GM18517 (cell line): ENCODE data around the gene MBOAT2.
"Not testable (repeated sequence)": the region's sequence is repeated elsewhere in the genome, so short reads cannot be mapped to it uniquely, and the experiment has no call there.

Experiments used
- ATAC-seq: cut with Tn5 transposase; IDR thresholded peaks from one replicate; pipeline ENCODE4 v1.9.1; 2021; ENCODE audit warnings: mild to moderate bottlenecking, moderate library complexity; ENCODE audit not compliant: unreplicated experiment

The MBOAT2 gene, protein sequence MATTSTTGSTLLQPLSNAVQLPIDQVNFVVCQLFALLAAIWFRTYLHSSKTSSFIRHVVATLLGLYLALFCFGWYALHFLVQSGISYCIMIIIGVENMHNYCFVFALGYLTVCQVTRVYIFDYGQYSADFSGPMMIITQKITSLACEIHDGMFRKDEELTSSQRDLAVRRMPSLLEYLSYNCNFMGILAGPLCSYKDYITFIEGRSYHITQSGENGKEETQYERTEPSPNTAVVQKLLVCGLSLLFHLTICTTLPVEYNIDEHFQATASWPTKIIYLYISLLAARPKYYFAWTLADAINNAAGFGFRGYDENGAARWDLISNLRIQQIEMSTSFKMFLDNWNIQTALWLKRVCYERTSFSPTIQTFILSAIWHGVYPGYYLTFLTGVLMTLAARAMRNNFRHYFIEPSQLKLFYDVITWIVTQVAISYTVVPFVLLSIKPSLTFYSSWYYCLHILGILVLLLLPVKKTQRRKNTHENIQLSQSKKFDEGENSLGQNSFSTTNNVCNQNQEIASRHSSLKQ

DNA sequence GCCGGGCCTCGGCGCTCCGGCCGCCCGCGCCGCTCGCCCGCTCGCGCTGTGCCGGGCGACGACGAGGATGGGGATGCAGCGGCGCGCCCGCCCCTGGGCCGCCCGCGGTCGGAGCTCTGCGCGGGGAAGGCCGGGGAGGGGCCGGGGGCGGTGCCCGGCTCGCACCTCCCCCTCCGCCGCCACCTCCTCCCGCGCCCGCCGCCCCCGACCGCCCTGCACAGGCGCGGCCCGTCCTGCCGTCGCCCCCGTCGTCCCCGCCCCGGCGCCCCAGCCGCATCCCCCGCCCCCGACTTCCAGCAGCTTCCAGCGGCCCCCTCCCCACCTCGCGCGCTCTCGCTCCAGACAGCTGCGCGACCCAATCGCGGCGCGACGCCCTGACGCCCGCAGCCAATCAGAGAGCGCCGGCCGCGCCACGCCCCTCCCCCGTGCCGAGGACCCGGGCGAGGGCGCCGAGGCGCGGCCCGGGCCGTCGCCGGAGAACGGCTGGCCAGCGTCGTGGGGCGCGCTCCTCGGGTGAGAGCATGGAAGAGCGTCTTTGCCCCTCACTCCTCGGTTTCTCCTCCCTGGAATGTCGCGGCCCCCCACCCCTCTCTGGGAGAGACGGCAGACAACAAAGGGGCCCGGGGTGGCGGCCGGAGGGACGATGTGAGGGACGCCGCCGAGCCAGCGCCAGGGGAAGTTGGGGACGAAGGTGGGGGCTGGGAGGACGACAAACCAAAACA, at the start of gene MBOAT2:
Gene MBOAT2 (minus strand): TSS at position 69 of the 722 bp plus-strand sequence. CDS start 70 bp downstream, outside the sequence.
- peak; percentile 59 for ATAC-seq

DNA sequence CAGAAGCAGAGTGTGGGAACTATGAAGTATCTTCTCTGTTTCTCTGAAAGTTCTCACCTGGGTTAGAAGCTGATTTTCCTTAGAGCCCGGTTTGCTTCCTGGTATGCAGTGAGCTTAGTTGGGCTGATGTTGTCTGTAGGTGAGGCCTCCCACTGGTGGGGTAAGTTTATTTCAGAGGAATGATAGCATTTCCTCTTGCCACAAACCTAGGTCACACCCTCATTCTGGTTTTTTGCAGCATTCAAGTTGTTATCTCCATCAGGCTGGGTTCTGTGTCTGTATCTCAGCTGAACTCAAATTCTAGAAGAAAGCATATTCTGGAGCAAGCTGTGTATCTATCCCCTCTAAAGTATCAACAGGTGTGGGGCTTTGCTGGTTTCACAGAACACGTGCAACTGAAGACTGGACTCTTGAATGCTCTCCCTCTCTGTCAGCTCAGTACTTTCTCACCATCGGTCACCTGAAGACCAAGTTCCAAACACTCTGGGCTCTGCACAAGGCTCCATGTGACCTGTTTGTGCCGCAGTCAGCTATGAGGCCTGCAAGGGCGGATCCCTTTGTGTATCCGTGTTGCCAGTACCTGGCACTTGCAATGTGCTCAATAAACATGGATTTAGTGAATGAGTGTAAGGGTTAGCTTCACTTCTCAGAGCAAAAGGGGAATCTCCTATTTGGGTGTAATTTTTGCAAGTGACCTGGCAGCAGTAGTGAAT, 49.5 kb upstream of the MBOAT2 start:
- no peak for ATAC-seq

DNA sequence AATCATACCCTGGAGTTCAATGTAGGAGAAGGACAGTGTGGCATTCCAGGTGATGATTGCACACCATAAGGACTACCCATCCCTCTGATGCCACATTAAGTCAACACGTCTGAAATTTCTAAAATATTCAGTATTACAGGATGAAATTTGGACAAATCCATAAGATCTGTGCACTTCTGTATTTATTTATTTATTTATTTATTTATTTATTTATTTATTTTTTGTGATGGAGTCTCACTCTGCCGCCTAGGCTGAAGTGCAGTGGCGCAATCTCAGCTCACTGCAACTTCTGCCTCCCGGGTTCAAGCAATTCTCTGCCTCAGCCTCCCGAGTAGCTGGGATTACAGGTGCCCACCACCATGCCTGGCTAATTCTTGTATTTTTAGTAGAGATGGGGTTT, 48.0 kb upstream of the MBOAT2 start:
- not testable (repeated sequence) for ATAC-seq

DNA sequence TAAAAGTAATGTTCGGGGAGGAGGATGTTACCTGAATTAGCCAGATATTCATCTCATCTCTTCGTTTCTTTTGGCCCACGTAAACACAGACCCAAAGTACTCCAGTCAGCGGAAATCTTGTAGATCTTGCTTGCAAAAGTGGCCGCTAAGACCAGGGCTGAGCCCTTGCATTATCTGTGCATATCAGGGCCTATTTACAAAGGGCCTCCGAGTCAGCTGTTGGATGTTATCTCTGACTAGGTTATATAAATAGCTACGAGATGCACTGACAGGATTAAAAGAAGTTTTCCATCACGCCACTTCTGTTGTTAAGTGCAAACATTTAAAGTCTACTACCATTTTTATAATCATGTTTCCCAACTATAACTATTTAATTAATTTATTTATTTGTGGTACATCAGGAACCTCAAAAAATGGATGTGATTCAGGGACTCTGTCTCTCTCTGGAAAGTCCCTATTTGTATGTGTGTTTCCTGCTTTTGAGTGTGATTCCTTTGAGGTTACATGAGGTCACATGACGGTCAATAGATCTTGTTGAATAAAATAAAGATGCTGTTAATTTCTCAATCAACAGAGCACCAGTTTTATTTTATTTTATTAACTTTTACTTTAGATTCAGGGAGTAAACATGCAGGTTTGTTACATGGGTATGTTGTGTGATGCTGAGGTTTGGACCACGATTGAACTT, 46.8 kb upstream of the MBOAT2 start:
- no peak for ATAC-seq

DNA sequence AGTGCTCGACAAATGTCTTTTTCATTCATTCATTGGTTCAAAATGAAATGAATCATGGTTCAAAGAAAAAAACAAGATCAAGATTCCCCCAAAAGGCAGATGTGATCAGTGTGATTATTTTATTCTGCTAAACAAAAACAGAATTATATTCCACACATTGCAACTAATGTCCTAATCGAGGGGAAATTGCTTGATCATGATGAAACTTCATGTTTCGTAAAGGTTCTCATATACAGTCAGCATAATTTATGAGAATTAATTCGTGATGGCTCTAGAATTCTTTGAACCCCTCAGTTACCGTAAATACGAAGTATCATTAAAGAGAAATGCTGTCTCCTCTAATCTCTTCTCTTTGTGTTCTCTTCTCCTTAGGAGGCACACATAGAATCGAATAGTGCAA, 42.1 kb upstream of the MBOAT2 start:
- ATAC-seq, result no peak

DNA sequence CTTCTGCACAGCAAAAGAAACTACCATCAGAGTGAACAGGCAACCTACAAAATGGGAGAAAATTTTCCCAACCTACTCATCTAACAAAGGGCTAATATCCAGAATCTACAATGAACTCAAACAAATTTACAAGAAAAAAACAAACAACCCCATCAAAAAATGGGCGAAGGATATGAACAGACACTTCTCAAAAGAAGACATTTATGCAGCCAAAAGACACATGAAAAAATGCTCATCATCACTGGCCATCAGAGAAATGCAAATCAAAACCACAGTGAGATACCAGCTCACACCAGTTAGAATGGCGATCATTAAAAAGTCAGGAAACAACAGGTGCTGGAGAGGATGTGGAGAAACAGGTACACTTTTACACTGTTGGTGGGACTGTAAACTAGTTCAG, 40.0 kb upstream of the MBOAT2 start:
- not testable (repeated sequence) for ATAC-seq

DNA sequence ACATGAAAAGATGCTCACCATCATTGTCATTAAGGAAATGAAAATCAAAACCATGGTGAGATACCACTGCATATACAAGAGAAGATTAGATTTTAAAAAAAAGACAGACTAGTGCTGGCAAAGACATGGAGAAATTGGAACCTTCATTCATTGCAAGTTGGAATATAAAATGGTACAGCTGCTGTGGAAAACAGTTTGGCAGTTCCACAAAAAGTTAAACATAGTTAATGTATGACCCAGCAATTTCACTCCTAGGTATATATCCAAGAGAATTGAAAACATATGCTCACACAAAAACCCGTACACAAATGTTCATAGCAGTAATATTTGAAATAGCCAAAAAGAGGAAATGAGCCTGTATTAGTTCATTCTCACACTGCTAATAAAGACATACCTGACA, 33.7 kb upstream of the MBOAT2 start:
- ATAC-seq, result no peak

DNA sequence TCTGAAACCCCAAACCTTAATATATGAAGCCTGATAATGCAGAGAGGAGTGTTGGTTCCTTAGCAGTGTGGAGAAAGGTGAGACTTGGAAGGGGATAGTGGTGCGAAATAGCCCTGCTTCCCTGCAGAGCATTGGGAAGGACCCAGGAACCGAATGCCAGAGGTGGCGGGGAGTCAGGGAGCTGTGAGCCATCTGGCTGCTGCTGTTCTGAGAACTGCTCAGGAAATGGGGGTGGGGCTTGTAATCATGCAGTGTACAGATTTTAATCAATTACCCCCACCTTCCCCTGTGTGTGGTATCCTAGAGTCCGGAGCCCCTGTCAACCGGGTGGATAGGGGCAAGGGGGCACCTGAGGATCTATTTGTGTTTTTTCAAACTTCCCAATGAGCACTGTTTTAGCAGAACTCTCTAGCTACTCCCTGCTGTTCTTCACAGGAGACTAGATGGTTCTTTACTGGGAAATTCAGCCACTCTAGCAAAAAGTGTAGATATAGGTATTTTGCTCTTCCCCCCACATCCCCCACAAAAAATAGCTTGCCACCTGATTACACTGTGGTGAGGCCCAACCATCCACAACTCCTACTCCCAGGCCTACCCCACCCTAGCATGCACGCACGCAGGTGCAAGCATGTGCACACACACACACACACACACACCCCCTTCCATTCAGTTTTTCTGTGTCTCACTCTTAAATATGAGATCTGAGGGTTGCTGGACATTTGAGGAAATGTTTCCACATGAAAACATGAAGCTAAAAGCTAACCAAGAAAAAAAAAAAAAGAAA, 30.1 kb upstream of the MBOAT2 start:
- ATAC-seq, result no peak

DNA sequence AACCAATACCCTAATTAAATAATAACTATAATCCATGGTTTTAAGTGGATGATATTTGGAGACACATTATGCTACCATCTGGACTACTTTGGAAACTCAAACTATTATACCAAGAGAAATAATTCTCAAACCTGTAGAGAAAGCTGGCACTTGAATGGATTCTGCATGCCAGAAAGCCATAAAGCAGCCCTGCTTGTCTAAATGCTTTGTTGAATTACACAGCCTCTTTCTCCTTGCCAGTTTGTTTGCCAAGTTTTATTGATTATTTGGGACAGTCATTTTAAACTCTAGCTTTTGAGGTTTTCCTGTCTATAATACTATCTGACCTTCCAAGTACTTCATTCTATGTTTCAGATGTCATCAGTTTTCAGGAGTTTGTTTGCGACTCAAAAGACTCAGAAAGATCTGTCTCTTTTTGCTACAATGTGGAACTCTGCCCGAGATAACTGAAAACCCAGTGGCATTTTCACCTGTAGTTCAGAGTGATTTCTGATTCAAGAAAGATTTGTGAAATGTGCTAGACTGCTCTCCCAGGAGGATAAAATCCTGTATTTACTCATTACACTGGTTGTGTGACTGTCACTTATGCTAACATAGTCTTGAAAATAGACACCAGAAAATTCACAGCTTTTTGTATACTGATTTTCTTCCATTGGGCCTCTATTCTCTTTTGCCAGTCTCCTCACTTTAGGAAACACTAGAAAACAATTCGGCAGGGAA, 29.2 kb upstream of the MBOAT2 start:
- no peak for ATAC-seq

DNA sequence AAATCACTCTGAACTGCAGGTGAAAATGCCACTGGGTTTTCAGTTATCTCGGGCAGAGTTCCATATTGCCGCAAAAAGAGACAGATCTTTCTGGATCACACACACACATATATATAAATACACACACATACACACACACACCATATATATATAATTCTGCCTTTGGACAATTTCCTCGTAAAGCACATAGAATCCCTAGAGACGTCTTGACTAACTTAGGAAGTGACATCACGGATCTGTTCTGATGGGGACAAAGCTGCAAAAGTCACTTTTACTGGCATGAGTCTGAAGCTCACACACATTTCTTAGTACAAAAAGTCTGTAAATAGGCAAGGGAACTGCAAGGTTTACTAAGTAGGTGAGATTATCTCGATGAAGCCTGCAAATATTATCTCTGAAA, 28.6 kb upstream of the MBOAT2 start:
- no peak for ATAC-seq

DNA sequence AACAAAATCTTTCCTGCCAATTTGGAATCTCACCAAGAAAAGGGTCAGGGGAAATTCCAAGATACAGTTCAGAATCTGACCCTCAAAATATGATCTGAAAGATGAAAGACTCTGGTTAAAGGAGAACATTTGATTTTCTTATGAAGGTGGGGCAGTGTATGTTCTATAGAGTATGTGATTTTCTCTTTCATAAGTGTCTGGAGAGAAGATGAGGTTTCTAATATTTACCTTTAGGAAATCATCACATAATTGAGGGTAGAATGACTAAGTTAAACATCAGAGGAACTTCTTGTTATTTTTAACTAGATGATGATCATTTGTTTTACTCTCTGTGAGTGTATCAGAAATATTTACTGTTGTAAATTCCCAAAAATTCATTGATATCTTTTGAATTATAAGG, 27.8 kb upstream of the MBOAT2 start:
- ATAC-seq, result no peak

DNA sequence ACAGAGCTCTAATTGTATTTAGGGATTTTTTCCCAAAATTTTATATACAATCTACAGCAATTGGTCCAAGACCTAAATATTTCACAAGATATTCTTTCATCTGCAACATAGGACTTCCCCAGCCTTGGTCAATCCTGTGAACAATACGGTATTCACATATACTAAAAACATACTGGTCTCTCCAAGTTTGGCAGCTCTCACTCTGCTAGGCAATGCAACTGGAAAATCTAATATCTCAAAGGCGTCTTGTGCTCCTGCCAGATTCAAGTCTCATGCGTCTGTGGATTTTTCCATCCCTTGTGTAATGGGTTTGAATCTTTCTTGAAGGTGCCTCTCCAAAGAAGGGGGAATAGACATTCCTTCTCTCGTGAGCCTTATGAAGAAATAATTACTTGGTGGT, 27.4 kb upstream of the MBOAT2 start:
- no peak for ATAC-seq

DNA sequence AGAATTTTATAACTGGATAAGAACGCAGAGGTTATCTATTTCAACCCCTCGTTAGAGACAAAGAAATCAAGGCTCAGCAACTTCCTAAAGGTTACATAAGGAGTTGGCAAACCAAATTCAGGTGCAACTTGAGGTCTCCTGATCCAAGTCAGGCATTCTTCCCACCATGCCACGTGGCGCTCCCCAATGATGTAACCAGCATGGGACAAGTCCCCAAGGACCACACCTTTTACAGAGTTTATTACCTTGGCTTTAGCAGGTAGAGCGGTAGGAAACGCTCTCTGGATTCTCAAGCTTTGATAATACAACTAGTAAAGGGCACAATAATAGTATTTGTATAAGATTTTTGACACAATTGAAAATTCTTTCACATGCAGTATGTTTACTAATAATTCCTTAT, 26.7 kb upstream of the MBOAT2 start:
- no peak for ATAC-seq

DNA sequence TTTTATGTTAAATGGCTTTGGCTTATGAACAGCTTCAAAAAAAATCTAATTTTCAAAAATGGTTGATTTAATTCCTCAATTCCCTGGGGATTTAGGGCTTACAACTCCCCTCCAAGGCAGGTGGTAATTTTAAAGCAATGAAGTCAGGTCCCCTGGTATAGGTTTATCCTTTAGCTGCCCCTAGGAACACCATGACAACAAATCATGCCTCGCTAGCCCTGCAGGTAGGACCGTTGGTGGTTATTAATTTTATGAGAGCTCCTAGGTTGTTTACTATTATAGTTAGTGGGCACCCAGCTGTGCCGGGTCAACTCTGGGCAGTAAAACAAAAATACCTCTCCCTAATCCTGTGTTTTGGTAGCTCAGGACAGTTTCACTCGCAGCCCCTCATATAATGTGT, 26.2 kb upstream of the MBOAT2 start:
- no peak for ATAC-seq

DNA sequence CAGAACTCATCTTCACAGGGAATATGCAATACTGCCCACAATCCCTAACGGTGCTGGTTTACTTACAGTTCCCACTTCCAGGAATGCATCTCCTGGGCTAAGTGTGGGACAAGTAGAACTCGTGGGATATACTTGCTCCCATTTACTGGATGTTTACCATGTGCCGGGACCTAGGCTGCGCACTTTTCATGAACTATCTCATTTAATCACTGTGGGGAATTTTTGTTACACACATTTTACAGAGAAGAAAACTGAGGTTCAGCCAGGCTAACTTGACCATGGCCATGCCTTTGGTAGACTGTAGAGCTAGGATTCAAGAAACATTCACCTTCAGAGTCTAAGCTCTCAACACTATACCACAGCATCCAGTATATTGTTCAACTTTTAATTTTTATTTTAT, 24.4 kb upstream of the MBOAT2 start:
- no peak for ATAC-seq

DNA sequence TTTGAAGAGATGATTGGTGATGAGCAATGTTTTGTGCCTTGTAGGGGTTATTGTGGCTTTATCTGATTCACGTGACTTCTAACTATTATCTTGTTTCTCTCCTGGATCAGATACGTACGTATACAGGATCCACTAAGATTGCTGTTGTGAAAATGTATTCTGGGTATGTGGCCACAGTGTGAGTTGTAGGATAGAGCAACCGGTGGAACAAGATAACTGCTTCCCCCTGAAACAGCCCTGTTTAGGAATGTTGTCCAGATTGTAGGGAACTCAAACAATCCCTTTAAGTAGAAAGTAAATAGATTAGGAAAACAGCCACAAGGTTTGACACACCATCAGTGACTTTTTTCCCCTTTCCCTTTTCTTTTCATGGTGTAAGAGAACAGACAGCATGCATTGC, 22.3 kb upstream of the MBOAT2 start:
- ATAC-seq, result no peak

DNA sequence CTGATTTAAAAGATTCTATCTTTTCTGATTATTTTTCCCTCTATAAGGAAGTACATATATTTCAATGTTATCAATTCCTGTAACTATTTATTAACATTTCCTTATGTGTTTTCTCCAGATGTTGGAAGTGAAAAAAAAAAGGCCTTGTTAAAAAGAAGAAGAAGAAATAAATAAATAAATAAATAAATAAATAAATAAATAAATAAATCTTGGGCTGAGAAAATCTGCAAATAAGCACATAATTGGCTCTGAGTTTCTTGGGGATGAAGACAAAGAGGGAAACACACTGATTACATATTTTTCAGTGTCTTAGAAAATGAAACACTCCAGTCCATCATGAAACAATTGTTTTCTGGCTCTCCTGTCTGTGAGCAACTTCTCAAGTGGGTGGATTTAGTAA, 21.1 kb upstream of the MBOAT2 start:
- no peak for ATAC-seq

DNA sequence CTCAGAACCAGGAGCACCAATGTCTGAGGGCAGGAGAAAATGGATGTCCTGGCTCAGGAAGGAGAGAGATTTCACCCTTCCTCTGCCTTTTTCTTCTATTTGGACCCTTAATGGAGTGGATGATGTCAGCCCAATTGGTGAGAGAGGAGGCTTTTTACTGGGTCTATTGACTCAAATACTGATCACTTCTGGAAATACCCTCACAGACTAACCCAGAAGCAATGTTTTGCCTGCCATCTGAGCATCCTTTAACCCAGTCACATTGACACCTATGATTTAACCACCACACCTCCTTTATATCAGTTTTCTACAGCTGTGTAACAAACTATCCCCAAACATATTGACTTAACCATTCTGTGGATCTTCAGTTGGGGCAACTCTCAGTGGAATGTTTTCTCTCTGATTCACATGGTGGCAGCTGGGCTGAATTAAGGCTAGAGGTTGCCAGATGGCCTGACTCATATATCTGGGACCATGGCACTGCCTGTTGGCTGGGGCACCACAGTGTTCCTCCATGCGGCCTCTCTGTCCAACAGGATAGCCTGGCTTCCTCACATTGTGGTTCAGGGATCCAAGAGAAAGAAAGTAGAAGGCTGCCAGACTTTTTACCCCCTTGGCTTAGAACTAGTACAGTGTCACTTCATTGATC, 18.2 kb upstream of the MBOAT2 start:
- no peak for ATAC-seq

DNA sequence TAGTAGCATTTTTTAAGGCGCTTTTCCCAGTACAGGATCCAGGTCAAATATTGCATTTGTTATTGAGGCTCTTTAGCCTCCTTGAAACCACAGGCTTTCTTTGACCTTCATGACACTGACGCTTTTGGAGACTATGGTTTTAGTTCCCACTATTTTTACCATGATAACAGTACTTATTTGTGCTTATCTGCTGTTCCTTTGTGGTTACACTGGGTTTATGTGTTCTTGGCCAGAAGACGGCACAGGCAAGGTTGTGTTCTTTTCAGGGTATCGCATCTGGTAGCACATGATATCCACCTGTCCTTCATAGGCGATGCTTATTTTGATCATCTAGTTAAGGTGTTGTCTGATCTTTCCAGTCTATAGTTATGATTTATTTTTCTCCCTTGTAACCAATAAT, 16.8 kb upstream of the MBOAT2 start:
- ATAC-seq, result no peak
